GM18870 (cell line): ENCODE data around the gene OR8H3.
"Not testable (repeated sequence)": the region's sequence is repeated elsewhere in the genome, so short reads cannot be mapped to it uniquely, and the experiment has no call there.

Experiments used
- ATAC-seq: cut with Tn5 transposase; IDR thresholded peaks from one replicate; pipeline ENCODE4 v1.9.1; 2021; ENCODE audit warnings: moderate library complexity; ENCODE audit not compliant: unreplicated experiment

Gene OR8H3

GRCh38 chr11:56122073-56122472 is at the start of gene OR8H3:
Gene OR8H3 (plus strand): TSS chr11:56122373. CDS start chr11:56122373, 0 bp downstream.
- ATAC-seq = no peak

- ATAC-seq = no peak
These were observed 32.5 kb upstream of the OR8H3 start for GRCh38 chr11:56089697-56090096.

GRCh38 chr11:56093008-56093407 is 29.2 kb upstream of the OR8H3 start, which contains the start of gene OR8I2:
Gene OR8I2 (plus strand): TSS chr11:56093308. CDS start chr11:56093308, 0 bp downstream.
- ATAC-seq = no peak

- ATAC-seq = no peak
These were observed 18.9 kb upstream of the OR8H3 start, which contains the start of gene OR8H2 for GRCh38 chr11:56103210-56103737. Gene OR8H2 (plus strand): TSS chr11:56103687. CDS start chr11:56105043, 1,356 bp downstream.

GRCh38 chr11:56140151-56140661 is 18.0 kb downstream of the OR8H3 start, which contains the start of gene OR8J3:
Gene OR8J3 (minus strand): TSS chr11:56140201. CDS start chr11:56137718, 2,483 bp downstream.
- no peak for ATAC-seq

- ATAC-seq = not testable (repeated sequence)
These were observed 21.5 kb downstream of the OR8H3 start for GRCh38 chr11:56143681-56144080.

- ATAC-seq = no peak
These were observed 29.2 kb downstream of the OR8H3 start for GRCh38 chr11:56151376-56151775.

GRCh38 chr11:56152333-56152732 is 30.2 kb downstream of the OR8H3 start:
- ATAC-seq = no peak

- no peak for ATAC-seq
These were observed 38.0 kb downstream of the OR8H3 start, which contains the start of gene OR8K5 for GRCh38 chr11:56160217-56160616. Gene OR8K5 (minus strand): TSS chr11:56160317. CDS start chr11:56160317, 0 bp downstream.

- ATAC-seq = no peak
These were observed 41.6 kb downstream of the OR8H3 start for GRCh38 chr11:56163804-56164203.

GRCh38 chr11:56172256-56172830 is 50.2 kb downstream of the OR8H3 start:
- ATAC-seq = no peak
